Skeletal muscle tissue (tissue), 4 donors: ENCODE measurements around the gene RNF14. TPM values are rescaled to one million over a fixed set of nuclear protein-coding genes. Genes with fewer than 3 reads are reported as not detected.
"Not testable (repeated sequence)": the region's sequence is repeated elsewhere in the genome, so short reads cannot be mapped to it uniquely, and the experiment has no call there.

Experiments used
- H3K27ac ChIP-seq: one replicate; pipeline ENCODE4 v1.7.0; 2013; ENCODE audit warnings: mild to moderate bottlenecking, low read depth, low read length, inconsistent platforms
- H3K27me3 ChIP-seq, 3 donors: one replicate each; pipeline ENCODE4 v1.7.0; 2013; ENCODE audit warnings: low read length in 3 of 3; ENCODE audit not compliant: control insufficient read depth in 3 of 3, insufficient read depth in 3 of 3
- H3K36me3 ChIP-seq, 3 donors: one replicate each; pipeline ENCODE4 v1.7.0; 2013; ENCODE audit warnings: low read length in 3 of 3; ENCODE audit not compliant: control insufficient read depth in 3 of 3, insufficient read depth in 3 of 3
- H3K4me1 ChIP-seq, 3 donors: one replicate each; pipeline ENCODE4 v1.7.0; 2013; ENCODE audit warnings: low read length in 3 of 3, mild to moderate bottlenecking in 3 of 3; ENCODE audit not compliant: control insufficient read depth in 3 of 3, insufficient read depth in 3 of 3
- H3K4me3 ChIP-seq, 3 donors: one replicate each; pipeline ENCODE4 v1.7.0; 2013; ENCODE audit warnings: low read length in 3 of 3
- H3K9ac ChIP-seq, 3 donors: one replicate each; pipeline ENCODE4 v1.7.0; 2013; ENCODE audit warnings: low read length in 3 of 3, mild to moderate bottlenecking in 3 of 3, moderate library complexity in 2 of 3, low read depth in 1 of 3
- H3K9me3 ChIP-seq, 3 donors: one replicate each; pipeline ENCODE4 v1.7.0; 2013; ENCODE audit warnings: low read length in 3 of 3; ENCODE audit not compliant: control insufficient read depth in 3 of 3
- total RNA-seq: library from RNA; depleted of rRNA; stranded (reverse); fragments of >200 nt; gene quantifications from one replicate; pipeline ENCODE4 v1.2.3, GENCODE V29; 2014
- donor health status: Osteomylitis.

The RNF14 gene
- total RNA-seq, 1 donor from 2014 or later = 44.4 TPM

- not testable (repeated sequence) for H3K36me3 ChIP-seq, H3K9me3 ChIP-seq, H3K27me3 ChIP-seq, H3K4me1 ChIP-seq, H3K9ac ChIP-seq, H3K4me3 ChIP-seq, H3K27ac ChIP-seq
These were observed 68.7 kb downstream of the RNF14 start for GRCh38 chr5:142037599-142037998.

GRCh38 chr5:142038735-142039134, 69.8 kb downstream of the RNF14 start:
- Histone ChIP-seq H3K9ac (no peak overlapping the region), H3K9me3 (no peaks in the 10 kb centered on the region), H3K4me3 (no peak overlapping the region), H3K27ac (no peak overlapping the region), H3K27me3 (no peaks in the 10 kb centered on the region), H3K4me1 (no peaks in the 10 kb centered on the region), H3K36me3 (no peaks in the 10 kb centered on the region)

Other genes with a start within 250 kb of the RNF14 start
- 20.9 TPM for gene PCDH1, start 90.7 kb upstream of the RNF14 start, total RNA-seq
- gene DELE1, start 45.2 kb upstream of the RNF14 start, total RNA-seq = 42.3 TPM
- 12.0 TPM for gene PCDH12, start 10.9 kb upstream of the RNF14 start, total RNA-seq
- 25.1 TPM for gene GNPDA1, start 43.9 kb downstream of the RNF14 start, total RNA-seq
- 43.3 TPM for gene NDFIP1, start 139.7 kb downstream of the RNF14 start, total RNA-seq